Measurements from ENCODE around the gene ULK4. TPM values are rescaled to one million over a fixed set of nuclear protein-coding genes. Genes with fewer than 3 reads are reported as not detected.
"Not testable (repeated sequence)": the region's sequence is repeated elsewhere in the genome, so short reads cannot be mapped to it uniquely, and the experiment has no call there.

ULK4 gene
- polyA plus RNA-seq, 1 experiment, result 1.6 TPM

DNA sequence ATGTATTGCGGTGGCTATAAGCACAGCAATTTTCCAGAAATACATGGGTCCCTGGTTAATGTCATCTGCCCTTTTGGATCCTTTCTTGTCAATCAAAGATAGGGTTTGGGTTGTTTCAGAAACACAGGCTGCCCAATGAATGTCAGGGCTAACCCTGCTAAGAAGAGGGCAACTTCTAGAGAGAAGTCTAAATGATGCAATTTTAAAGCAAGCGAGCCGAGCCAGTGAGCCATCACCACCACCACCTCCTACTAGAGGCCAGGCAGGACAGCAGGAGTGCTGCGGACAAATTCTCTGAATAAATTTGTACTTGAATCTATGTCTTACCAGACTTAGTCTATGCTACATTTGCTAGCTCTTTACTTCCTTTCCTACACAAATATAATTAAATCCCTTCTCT, 514.2 kb downstream of the ULK4 start:
- ChIA-PET CTCF (no interaction called here), POLR2A (no interaction called here)
- H3K27me3 ChIP-seq (ENCODE audit: control insufficient read depth, insufficient read depth, low read length), result no peaks in the 10 kb centered on the region
- DNase-seq (ENCODE audit: low read depth), result no peak
- TF ChIP-seq, protein P1, sequence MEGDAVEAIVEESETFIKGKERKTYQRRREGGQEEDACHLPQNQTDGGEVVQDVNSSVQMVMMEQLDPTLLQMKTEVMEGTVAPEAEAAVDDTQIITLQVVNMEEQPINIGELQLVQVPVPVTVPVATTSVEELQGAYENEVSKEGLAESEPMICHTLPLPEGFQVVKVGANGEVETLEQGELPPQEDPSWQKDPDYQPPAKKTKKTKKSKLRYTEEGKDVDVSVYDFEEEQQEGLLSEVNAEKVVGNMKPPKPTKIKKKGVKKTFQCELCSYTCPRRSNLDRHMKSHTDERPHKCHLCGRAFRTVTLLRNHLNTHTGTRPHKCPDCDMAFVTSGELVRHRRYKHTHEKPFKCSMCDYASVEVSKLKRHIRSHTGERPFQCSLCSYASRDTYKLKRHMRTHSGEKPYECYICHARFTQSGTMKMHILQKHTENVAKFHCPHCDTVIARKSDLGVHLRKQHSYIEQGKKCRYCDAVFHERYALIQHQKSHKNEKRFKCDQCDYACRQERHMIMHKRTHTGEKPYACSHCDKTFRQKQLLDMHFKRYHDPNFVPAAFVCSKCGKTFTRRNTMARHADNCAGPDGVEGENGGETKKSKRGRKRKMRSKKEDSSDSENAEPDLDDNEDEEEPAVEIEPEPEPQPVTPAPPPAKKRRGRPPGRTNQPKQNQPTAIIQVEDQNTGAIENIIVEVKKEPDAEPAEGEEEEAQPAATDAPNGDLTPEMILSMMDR (IDR thresholded peaks at IDR 0.05; ENCODE audit: insufficient read depth, low read depth, low read length), result no peak
- H3K36me3 ChIP-seq (ENCODE audit: control insufficient read depth, insufficient read depth, low read length), result no peaks in the 10 kb centered on the region
- H3K4me3 ChIP-seq (ENCODE audit: low read depth, low read length), result no peak overlapping the region

DNA sequence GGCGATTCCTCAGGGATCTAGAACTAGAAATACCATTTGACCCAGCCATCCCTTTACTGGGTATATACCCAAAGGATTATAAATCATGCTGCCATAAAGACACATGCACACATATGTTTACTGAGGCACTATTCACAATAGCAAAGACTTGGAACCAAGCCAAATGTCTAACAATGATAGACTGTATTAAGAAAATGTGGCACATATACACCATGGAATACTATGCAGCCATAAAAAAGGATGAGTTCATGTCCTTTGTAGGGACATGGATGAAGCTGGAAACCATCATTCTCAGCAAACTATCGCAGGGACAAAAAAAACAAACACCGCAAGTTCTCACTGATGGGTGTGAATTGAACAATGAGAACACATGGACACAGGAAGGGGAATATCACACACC, 515.6 kb downstream of the ULK4 start:
- H3K4me3 ChIP-seq (ENCODE audit: low read depth, low read length); DNase-seq (ENCODE audit: low read depth); H3K27me3 ChIP-seq (ENCODE audit: control insufficient read depth, insufficient read depth, low read length); H3K36me3 ChIP-seq (ENCODE audit: control insufficient read depth, insufficient read depth, low read length); CTCF ChIA-PET; POLR2A ChIA-PET: not testable (repeated sequence)

DNA sequence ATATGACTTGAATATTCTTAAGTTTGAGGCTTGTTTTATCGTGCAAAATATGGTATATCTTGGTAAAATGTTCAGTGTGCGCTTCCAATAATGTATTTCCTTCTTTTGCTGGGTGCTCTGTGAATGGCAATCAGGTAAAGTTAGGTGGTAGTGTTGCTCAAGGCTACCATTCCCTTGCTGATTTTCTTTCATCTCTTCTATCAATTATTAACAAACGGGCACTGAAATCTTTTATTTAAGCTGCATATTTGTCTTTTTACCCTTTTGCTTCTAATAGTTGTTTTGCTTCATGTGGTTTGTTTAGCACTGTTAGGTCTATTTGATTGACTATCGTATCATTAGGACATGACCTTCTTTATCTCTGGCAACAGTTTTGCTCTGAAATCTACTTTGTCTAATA, 520.3 kb downstream of the ULK4 start:
- Histone ChIP-seq H3K4me3 (ENCODE audit: low read depth, low read length) (no peak overlapping the region), H3K36me3 (ENCODE audit: control insufficient read depth, insufficient read depth, low read length) (no peaks in the 10 kb centered on the region), H3K27me3 (ENCODE audit: control insufficient read depth, insufficient read depth, low read length) (no peaks in the 10 kb centered on the region)
- TF ChIP-seq, protein P1 (IDR thresholded peaks at IDR 0.05; ENCODE audit: insufficient read depth, low read depth, low read length), result no peak
- no peak for DNase-seq (ENCODE audit: low read depth)
- CTCF ChIA-PET, result interaction anchor here (0.6 kb wide), 1 partner anchor 371 kb away, joined by 3 read pairs; no protein-coding TSS in a partner anchor
- POLR2A ChIA-PET, result no interaction called here

DNA sequence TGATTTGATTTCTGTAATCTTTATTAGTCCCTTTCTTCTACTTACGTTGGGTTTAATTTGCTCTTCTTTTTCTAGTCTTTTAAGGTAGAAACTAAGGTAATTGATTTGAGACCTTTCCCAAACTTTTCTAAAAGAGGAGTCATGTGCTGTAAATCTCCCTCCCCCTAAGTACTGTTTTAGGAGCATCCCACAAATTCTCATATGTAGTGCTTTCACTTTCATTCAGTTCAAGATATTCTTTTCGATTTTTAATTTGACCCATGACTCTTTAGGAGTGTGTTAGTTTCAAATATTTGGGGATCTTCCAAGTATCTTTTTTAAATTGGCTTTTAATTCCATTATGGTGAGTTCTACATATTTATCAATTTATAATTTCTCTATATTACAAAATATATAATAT, 520.8 kb downstream of the ULK4 start:
- no peak for DNase-seq (ENCODE audit: low read depth)
- ChIA-PET POLR2A (no interaction called here), CTCF (interaction anchor here (0.6 kb wide), 1 partner anchor 371 kb away, joined by 3 read pairs; no protein-coding TSS in a partner anchor)
- Histone ChIP-seq H3K4me3 (ENCODE audit: low read depth, low read length) (no peak overlapping the region), H3K27me3 (ENCODE audit: control insufficient read depth, insufficient read depth, low read length) (no peaks in the 10 kb centered on the region), H3K36me3 (ENCODE audit: control insufficient read depth, insufficient read depth, low read length) (no peaks in the 10 kb centered on the region)
- TF ChIP-seq, protein P1 (IDR thresholded peaks at IDR 0.05; ENCODE audit: insufficient read depth, low read depth, low read length), result no peak

DNA sequence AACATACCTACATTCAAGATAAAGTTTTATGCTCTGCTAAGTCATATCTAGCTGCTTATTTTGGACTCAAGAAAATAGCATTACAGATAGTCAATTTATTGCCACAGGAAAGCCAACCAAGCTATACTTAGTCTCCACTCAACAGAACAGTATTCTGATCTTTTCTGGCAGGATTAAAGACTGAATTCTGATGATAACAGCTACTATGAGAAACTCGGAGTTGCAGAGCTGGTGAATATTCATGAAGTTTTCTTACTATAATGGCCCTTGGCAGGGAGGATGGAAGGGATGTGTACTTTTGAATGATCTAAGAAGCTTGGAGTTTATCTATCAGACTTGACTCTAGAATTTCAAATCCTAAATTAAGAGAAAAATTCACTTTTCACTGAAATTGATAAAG, 524.9 kb downstream of the ULK4 start:
- CTCF ChIA-PET, result interaction anchor here (1.0 kb wide), 1 partner anchor 266 kb away, joined by 3 read pairs; no protein-coding TSS in a partner anchor
- Histone ChIP-seq H3K36me3 (ENCODE audit: control insufficient read depth, insufficient read depth, low read length) (no peaks in the 10 kb centered on the region), H3K4me3 (ENCODE audit: low read depth, low read length) (no peak overlapping the region), H3K27me3 (ENCODE audit: control insufficient read depth, insufficient read depth, low read length) (no peaks in the 10 kb centered on the region)
- DNase-seq (ENCODE audit: low read depth), result no peak
- TF ChIP-seq, protein P1 (IDR thresholded peaks at IDR 0.05; ENCODE audit: insufficient read depth, low read depth, low read length), result no peak
- POLR2A ChIA-PET, result no interaction called here

DNA sequence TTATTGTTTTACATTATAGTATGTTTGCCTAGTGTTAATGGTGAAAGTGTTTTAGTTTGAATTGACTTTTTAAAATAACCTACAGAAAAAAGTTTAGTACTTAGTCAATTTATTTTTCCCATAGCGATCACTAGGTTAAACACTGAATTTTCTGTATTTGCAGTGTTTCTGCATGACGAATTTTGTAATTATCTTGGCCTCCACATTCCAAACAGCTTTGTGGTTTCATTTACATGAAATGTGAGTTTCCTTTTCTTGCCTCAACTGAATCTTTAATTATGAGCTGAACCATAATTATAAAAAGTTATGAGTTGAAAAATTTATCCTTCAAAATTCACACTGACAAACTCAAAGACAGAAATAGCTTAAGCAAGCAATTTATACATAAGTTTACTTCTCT, 527.1 kb downstream of the ULK4 start:
- Histone ChIP-seq H3K36me3 (ENCODE audit: control insufficient read depth, insufficient read depth, low read length) (no peaks in the 10 kb centered on the region), H3K4me3 (ENCODE audit: low read depth, low read length) (no peak overlapping the region), H3K27me3 (ENCODE audit: control insufficient read depth, insufficient read depth, low read length) (no peaks in the 10 kb centered on the region)
- TF ChIP-seq, protein P1 (IDR thresholded peaks at IDR 0.05; ENCODE audit: insufficient read depth, low read depth, low read length), result no peak
- DNase-seq (ENCODE audit: low read depth), result no peak
- CTCF ChIA-PET, result no interaction called here
- POLR2A ChIA-PET, result no interaction called here

All from BJ (cell line).